Natural killer cell treated with Interleukin-12 subunit alpha and Interleukin-12 subunit beta and Interleukin-15 and Interleukin-18, amount 100 ng/mL, for 72 hours (primary cell): ENCODE measurements around the gene SLC39A3. TPM values are rescaled to one million over a fixed set of nuclear protein-coding genes. Genes with fewer than 3 reads are reported as not detected.

ENCODE experiments used
- total RNA-seq, 2 donors: library from RNA; stranded (reverse); gene quantifications; one replicate each; pipeline ENCODE4 v1.2.3, GENCODE V29; 2022

SLC39A3 gene
- total RNA-seq, 2 donors from 2014 or later: 30.5 to 91.6 TPM

Other genes with a start within 250 kb of the SLC39A3 start
- under 1 TPM; 0.26 to 0.59 TPM for gene GNG7, start 37.3 kb downstream of the SLC39A3 start, total RNA-seq
- gene DIRAS1, start 18.6 kb downstream of the SLC39A3 start, total RNA-seq: not detected
- gene SGTA, start 43.3 kb upstream of the SLC39A3 start, total RNA-seq: 100 to 1,000 TPM in 1 of 2 donors, 10 to 100 TPM in 1; 61.1 to 107 TPM
- gene THOP1, start 45.5 kb upstream of the SLC39A3 start, total RNA-seq: 100 to 1,000 TPM; 105 to 224 TPM
- gene ZNF554, start 79.9 kb upstream of the SLC39A3 start, total RNA-seq: 1 to 10 TPM in 1 of 2 donors, under 1 TPM in 1; 0.89 to 2.9 TPM
- 1 to 10 TPM; 2.6 to 3.0 TPM for gene ZNF555, start 101.5 kb upstream of the SLC39A3 start, total RNA-seq
- gene ZNF556, start 127.3 kb upstream of the SLC39A3 start, total RNA-seq: not detected
- 1 to 10 TPM; 4.1 to 4.8 TPM for gene ZNF57, start 160.9 kb upstream of the SLC39A3 start, total RNA-seq
- gene ZNF77, start 205.0 kb upstream of the SLC39A3 start, total RNA-seq: 10 to 100 TPM in 1 of 2 donors, 1 to 10 TPM in 1; 5.3 to 10.4 TPM
- 1 to 10 TPM in 1 of 2 donors, under 1 TPM in 1; 0.45 to 1.8 TPM for gene TLE6, start 237.5 kb upstream of the SLC39A3 start, total RNA-seq